Parathyroid adenoma (tissue), 2 donors: Measurements from ENCODE around the gene CDH1.

Experiments
- H2AFZ ChIP-seq: fragments of 300-600 bp; sonication (generic); one replicate; pipeline ENCODE4 v1.7.0; 2017; ENCODE audit warnings: antibody characterized with exemption, mild to moderate bottlenecking
- H3K27ac ChIP-seq: fragments of 300-600 bp; sonication (generic); one replicate; pipeline ENCODE4 v1.7.0; 2017
- H3K27me3 ChIP-seq: fragments of 300-600 bp; sonication (generic); one replicate; pipeline ENCODE4 v1.7.0; 2017; ENCODE audit warnings: low read length; ENCODE audit not compliant: control insufficient read depth, insufficient read depth
- H3K36me3 ChIP-seq: fragments of 300-600 bp; sonication (generic); one replicate; pipeline ENCODE4 v1.7.0; 2017; ENCODE audit warnings: low read length; ENCODE audit not compliant: control insufficient read depth, insufficient read depth
- H3K4me1 ChIP-seq: fragments of 300-600 bp; sonication (generic); one replicate; pipeline ENCODE4 v1.7.0; 2017; ENCODE audit warnings: control low read depth
- H3K4me2 ChIP-seq: fragments of 300-600 bp; sonication (generic); one replicate; pipeline ENCODE4 v1.7.0; 2017; ENCODE audit warnings: low read length
- H3K4me3 ChIP-seq: fragments of 300-600 bp; sonication (generic); one replicate; pipeline ENCODE4 v1.7.0; 2017; ENCODE audit warnings: low read depth, low read length
- H3K79me2 ChIP-seq: fragments of 300-600 bp; sonication (generic); one replicate; pipeline ENCODE4 v1.7.0; 2017; ENCODE audit warnings: control low read depth
- H3K9ac ChIP-seq: fragments of 300-600 bp; sonication (generic); one replicate; pipeline ENCODE4 v1.7.0; 2017; ENCODE audit warnings: mild to moderate bottlenecking
- H3K9me3 ChIP-seq: fragments of 300-600 bp; sonication (generic); one replicate; pipeline ENCODE4 v1.7.0; 2017; ENCODE audit warnings: low read length; ENCODE audit not compliant: control insufficient read depth
- CTCF ChIP-seq: fragments of 300-600 bp; sonication (generic); IDR thresholded peaks from one replicate; pipeline ENCODE4 v1.7.0; 2017; ENCODE audit warnings: antibody characterized with exemption, mild to moderate bottlenecking
- donor health status: primary hyperparathyroidism.

Gene CDH1

DNA sequence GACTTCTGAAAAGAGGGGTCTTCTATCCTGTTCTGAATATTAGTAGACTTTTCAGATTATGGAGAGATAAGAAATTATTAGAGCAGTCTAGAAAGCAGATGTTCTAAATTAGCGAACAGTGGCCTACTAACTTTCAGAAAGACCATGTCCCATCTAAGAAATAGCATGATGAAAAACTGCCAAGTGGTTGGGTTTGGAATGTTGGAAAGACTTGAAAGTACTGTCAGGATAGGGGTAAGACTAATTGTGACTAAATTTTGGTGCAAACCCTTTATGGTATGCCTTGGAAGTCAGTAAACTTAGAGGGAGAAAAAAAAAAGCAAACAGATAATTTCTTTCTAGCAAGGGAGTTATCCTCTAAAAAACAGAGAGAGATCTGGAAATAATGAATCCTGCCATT, 147.3 kb downstream of the CDH1 start:
- H3K9ac ChIP-seq = no peak overlapping the region
- no peaks in the 10 kb centered on the region for H3K79me2 ChIP-seq
- TF ChIP-seq CTCF = no peak
- no peak overlapping the region for H3K27ac ChIP-seq
- no peak overlapping the region for H3K4me3 ChIP-seq
- no peaks in the 10 kb centered on the region for H3K27me3 ChIP-seq
- no peak overlapping the region for H3K4me2 ChIP-seq
- no peaks in the 10 kb centered on the region for H3K9me3 ChIP-seq
- no peaks in the 10 kb centered on the region for H3K36me3 ChIP-seq
- H3K4me1 ChIP-seq = no peaks in the 10 kb centered on the region
- H2AFZ ChIP-seq = no peak overlapping the region
